OCI-LY7 (cell line): Measurements from ENCODE around the gene PLPPR4. TPM values are rescaled to one million over a fixed set of nuclear protein-coding genes. Genes with fewer than 3 reads are reported as not detected.

Experiments
- BruUV-seq: library from RNA; stranded (reverse); fragments of 400-500 nt; replicated peaks from 2 replicates; lab custom pipeline; 2021; lab: Mats Ljungman, UMichigan
- CTCF ChIA-PET: fragments of 300-600 bp; sonication (Branson Sonifier 250); formaldehyde crosslinking; loops from one replicate; lab custom pipeline; 2022; ENCODE audit warnings: antibody characterized with exemption; ENCODE audit not compliant: unreplicated experiment; lab: Charles Lee
- POLR2A ChIA-PET: fragments of 300-600 bp; sonication (Branson Sonifier 250); formaldehyde crosslinking; loops from one replicate; lab custom pipeline; 2022; ENCODE audit warnings: antibody characterized with exemption; lab: Charles Lee
- DNase-seq: peaks from one replicate; pipeline ENCODE4 v3.0.0-alpha.2; 2015; ENCODE audit warnings: low spot score
- H2AFZ ChIP-seq: fragments of 200-600 bp; sonication (generic), shearing (Covaris generic); 2 replicates; pipeline ENCODE4 v1.6.1; 2014; ENCODE audit warnings: mild to moderate bottlenecking, antibody characterized with exemption, low read length, moderate library complexity
- H3K27ac ChIP-seq: fragments of 200-600 bp; sonication (generic); 2 replicates; pipeline ENCODE4 v1.5.1; 2014; ENCODE audit warnings: mixed run types, low read depth, mild to moderate bottlenecking, moderate library complexity, low read length, inconsistent platforms; ENCODE audit not compliant: poor library complexity, severe bottlenecking
- H3K36me3 ChIP-seq: fragments of 200-600 bp; sonication (generic); 2 replicates; pipeline ENCODE4 v1.6.1; 2014; ENCODE audit warnings: mild to moderate bottlenecking, antibody characterized with exemption, low read length, moderate library complexity, mixed read lengths; ENCODE audit not compliant: insufficient read depth
- H3K4me1 ChIP-seq: fragments of 200-600 bp; sonication (generic); 2 replicates; pipeline ENCODE4 v1.5.1; 2014; ENCODE audit warnings: mild to moderate bottlenecking, low read length; ENCODE audit not compliant: insufficient read depth, poor library complexity, severe bottlenecking
- H3K4me2 ChIP-seq: fragments of 200-600 bp; sonication (generic); 2 replicates; pipeline ENCODE4 v1.6.1; 2014; ENCODE audit warnings: mild to moderate bottlenecking, low read length
- H3K4me3 ChIP-seq: fragments of 200-600 bp; sonication (generic); 2 replicates; pipeline ENCODE4 v1.5.1; 2014; ENCODE audit warnings: mild to moderate bottlenecking, low read depth, low read length; ENCODE audit not compliant: poor library complexity, severe bottlenecking
- H3K79me2 ChIP-seq: fragments of 200-600 bp; sonication (generic); 2 replicates; pipeline ENCODE4 v1.6.1; 2016; ENCODE audit warnings: low read depth, mild to moderate bottlenecking, low read length, moderate library complexity, mixed read lengths; ENCODE audit not compliant: insufficient read depth
- H3K9me2 ChIP-seq: fragments of 200-600 bp; sonication (generic); 2 replicates; pipeline ENCODE4 v1.6.1; 2016; ENCODE audit warnings: mild to moderate bottlenecking, low read length, mixed read lengths; ENCODE audit not compliant: insufficient read depth
- H3K9me3 ChIP-seq: fragments of 200-600 bp; sonication (generic); 2 replicates; pipeline ENCODE4 v1.6.1; 2014; ENCODE audit warnings: mild to moderate bottlenecking, mixed run types, low read length, mixed read lengths
- H4K20me1 ChIP-seq: fragments of 200-600 bp; sonication (generic); 2 replicates; pipeline ENCODE4 v1.6.1; 2014; ENCODE audit warnings: mild to moderate bottlenecking, antibody characterized with exemption, low read length, moderate library complexity, mixed read lengths; ENCODE audit not compliant: insufficient read depth
- EZH2phosphoT487 ChIP-seq: fragments of 200-600 bp; sonication (generic); IDR thresholded peaks from 2 replicates; pipeline ENCODE4 v1.6.1; 2018; ENCODE audit warnings: low read depth, borderline replicate concordance, mild to moderate bottlenecking, mixed run types, antibody characterized with exemption, low read length, moderate library complexity, mixed read lengths
- intact Hi-C: fragments of 100-400 bp; cut with micrococcal nuclease; formaldehyde crosslinking; loops from one replicate; pipeline ENCODE4 v1.10.0; 2022; ENCODE audit not compliant: unreplicated experiment
- total RNA-seq, 2 experiments: library from RNA; depleted of rRNA in 1 of 2; stranded (reverse); fragments of >200 nt in 1 of 2; shearing (Covaris generic) in 1 of 2; gene quantifications; 2 replicates each; pipeline ENCODE4 v1.2.3, GENCODE V29; 2014 to 2022
- TF ChIP-seq, protein P1 (sequence below): fragments of 200-600 bp; sonication (generic); conservative IDR thresholded peaks from 2 replicates; pipeline ENCODE4 v1.5.1; 2014; ENCODE audit warnings: mild to moderate bottlenecking, antibody characterized with exemption, low read length, moderate library complexity, mixed read lengths

The PLPPR4 gene
- total RNA-seq, 2 experiments from 2014 or later = not detected

DNA sequence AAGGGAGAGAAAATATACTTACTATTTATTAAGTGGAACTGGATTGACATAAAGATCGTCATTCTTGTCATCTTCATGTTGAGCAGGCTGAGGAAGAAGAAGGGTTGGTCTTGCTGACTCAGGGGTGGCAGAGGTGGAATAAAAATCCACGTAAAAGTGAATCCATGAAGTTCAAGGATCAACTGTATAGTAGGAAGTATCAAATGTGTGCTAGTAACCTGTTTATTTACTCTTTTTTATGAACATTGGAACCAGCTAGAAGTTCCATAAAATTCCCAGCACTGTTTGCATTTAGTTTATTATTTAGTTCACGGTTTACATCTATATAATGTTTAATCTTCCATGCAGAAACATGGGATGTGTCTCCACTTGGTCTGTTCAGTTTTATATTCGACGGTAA, 70.7 kb downstream of the PLPPR4 start:
- intact Hi-C loops = no loop called here
- no peaks in the 10 kb centered on the region for H3K9me2 ChIP-seq
- DNase-seq = no peak
- no peak for TF ChIP-seq EZH2phosphoT487
- TF ChIP-seq, protein P1, sequence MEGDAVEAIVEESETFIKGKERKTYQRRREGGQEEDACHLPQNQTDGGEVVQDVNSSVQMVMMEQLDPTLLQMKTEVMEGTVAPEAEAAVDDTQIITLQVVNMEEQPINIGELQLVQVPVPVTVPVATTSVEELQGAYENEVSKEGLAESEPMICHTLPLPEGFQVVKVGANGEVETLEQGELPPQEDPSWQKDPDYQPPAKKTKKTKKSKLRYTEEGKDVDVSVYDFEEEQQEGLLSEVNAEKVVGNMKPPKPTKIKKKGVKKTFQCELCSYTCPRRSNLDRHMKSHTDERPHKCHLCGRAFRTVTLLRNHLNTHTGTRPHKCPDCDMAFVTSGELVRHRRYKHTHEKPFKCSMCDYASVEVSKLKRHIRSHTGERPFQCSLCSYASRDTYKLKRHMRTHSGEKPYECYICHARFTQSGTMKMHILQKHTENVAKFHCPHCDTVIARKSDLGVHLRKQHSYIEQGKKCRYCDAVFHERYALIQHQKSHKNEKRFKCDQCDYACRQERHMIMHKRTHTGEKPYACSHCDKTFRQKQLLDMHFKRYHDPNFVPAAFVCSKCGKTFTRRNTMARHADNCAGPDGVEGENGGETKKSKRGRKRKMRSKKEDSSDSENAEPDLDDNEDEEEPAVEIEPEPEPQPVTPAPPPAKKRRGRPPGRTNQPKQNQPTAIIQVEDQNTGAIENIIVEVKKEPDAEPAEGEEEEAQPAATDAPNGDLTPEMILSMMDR = no peak
- no peak overlapping the region for H3K4me2 ChIP-seq
- H2AFZ ChIP-seq = no peak overlapping the region
- H3K9me3 ChIP-seq = no peaks in the 10 kb centered on the region
- H3K36me3 ChIP-seq = no peaks in the 10 kb centered on the region
- BruUV-seq = no TSS peak
- no peaks in the 10 kb centered on the region for H3K79me2 ChIP-seq
- CTCF ChIA-PET = no interaction called here
- H3K4me3 ChIP-seq = no peak overlapping the region
- H4K20me1 ChIP-seq = no peaks in the 10 kb centered on the region
- POLR2A ChIA-PET = no interaction called here
- no peak overlapping the region for H3K27ac ChIP-seq
- no peaks in the 10 kb centered on the region for H3K4me1 ChIP-seq

DNA sequence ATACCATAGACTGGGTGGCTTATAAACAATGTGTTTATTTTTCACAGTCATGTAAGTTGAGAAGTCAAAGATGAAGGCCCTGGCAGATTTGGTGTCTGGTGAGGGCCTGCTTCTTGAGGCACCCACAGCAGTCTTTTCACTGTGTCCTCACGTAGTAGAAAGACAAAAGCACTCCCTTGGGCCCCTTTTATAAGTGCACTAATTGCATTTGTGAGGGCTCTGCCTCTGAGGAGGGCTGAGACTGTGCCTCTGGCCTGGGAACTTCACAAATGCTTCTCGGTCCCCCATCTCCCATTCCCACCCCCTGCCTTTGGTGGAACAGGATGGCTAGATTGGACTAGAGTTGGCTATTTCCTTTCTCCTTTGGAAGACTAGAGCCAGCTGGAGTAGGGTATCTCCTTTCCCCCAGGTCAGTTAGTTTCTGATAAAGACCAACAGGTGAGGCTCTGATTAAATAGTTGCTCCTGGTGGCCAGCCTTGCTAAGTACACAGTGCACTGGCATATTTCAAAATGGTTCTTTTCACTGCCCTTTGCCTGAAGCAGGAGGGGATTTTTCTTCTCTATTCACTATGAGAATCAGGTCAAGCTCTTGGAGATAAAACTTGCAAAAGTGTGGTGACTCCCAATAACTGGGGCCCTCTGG, 82.9 kb downstream of the PLPPR4 start:
- TF ChIP-seq, protein P1 = no peak
- no peak for TF ChIP-seq EZH2phosphoT487
- POLR2A ChIA-PET = interaction anchor here (0.8 kb wide), 1 partner anchor 691 kb away, joined by 7 read pairs; no protein-coding TSS in a partner anchor

DNA sequence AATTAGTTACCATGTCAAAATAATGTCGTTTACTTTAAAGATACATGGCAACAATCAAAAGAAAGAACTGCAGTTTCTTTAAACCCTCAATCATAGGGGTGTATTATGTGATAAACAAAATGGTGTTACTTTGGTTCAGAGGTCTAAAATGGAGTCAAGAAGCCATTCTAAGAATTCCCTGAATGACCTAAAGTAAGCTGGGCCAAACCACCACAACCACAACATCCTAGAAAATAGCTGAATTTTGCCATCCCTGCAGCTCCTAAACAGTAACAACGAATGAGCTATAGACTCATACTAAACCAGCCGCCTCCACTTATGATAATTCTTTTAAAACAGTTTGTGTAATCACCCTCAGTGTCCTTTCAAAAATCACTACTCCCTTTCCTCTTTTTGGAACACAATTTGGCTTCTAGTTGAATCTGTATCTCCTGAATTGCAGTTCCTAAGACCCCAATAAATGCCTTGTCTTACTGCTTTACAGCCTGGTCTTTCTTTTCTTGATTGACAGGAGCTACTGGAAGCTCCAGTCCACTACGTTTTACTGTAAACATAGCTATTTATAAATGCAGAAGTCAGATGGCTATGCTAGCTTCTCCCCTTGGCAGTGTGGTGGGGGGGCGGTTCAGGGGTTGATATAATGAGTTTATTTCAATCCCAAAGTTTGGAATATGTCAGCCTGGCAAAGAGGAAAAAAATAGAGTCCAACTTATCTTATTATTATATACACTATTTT, 84.3 kb downstream of the PLPPR4 start:
- H3K4me2 ChIP-seq = no peak overlapping the region
- H3K9me3 ChIP-seq = no peaks in the 10 kb centered on the region
- TF ChIP-seq, protein P1 = no peak
- no peak for TF ChIP-seq EZH2phosphoT487
- H3K27ac ChIP-seq = no peak overlapping the region
- BruUV-seq = no TSS peak
- POLR2A ChIA-PET = no interaction called here
- no peaks in the 10 kb centered on the region for H4K20me1 ChIP-seq
- no peaks in the 10 kb centered on the region for H3K4me1 ChIP-seq
- CTCF ChIA-PET = no interaction called here
- no peaks in the 10 kb centered on the region for H3K79me2 ChIP-seq
- no peak for DNase-seq
- no peak overlapping the region for H3K4me3 ChIP-seq
- H3K36me3 ChIP-seq = no peaks in the 10 kb centered on the region
- no peaks in the 10 kb centered on the region for H3K9me2 ChIP-seq
- intact Hi-C loops = no loop called here
- no peak overlapping the region for H2AFZ ChIP-seq

More for the DNA sequence above, 82.9 kb downstream of the PLPPR4 start:
- DNase-seq = no peak
- H3K4me2 ChIP-seq = no peak overlapping the region
- no peak overlapping the region for H3K4me3 ChIP-seq
- H2AFZ ChIP-seq = no peak overlapping the region
- H3K9me3 ChIP-seq = no peaks in the 10 kb centered on the region
- H3K27ac ChIP-seq = no peak overlapping the region
- BruUV-seq = no TSS peak
- no peaks in the 10 kb centered on the region for H3K79me2 ChIP-seq
- CTCF ChIA-PET = no interaction called here
- no peaks in the 10 kb centered on the region for H3K9me2 ChIP-seq
- no peaks in the 10 kb centered on the region for H3K4me1 ChIP-seq
- intact Hi-C loops = no loop called here
- no peaks in the 10 kb centered on the region for H4K20me1 ChIP-seq
- H3K36me3 ChIP-seq = no peaks in the 10 kb centered on the region
